ENCODE data around the gene PPP6C. TPM values are rescaled to one million over a fixed set of nuclear protein-coding genes. Genes with fewer than 3 reads are reported as not detected.
"Not testable (repeated sequence)": the region's sequence is repeated elsewhere in the genome, so short reads cannot be mapped to it uniquely, and the experiment has no call there.

PPP6C gene
- polyA plus RNA-seq (ENCODE audit: insufficient read length) = 61.9 TPM
- long read RNA-seq, donor 1, full-length matches to known transcripts = 27 of 27 reads
- long read RNA-seq, donor 1, partial matches to known transcripts = 0 of 27 reads
- long read RNA-seq, donor 1, other reads (novel, unspliced or antisense) = 0 of 27 reads
- long read RNA-seq, donor 2, full-length matches to known transcripts = 23 of 477 reads
- long read RNA-seq, donor 2, partial matches to known transcripts = 454 of 477 reads
- long read RNA-seq, donor 2, other reads (novel, unspliced or antisense) = 0 of 477 reads
- long read RNA-seq, donor 3, full-length matches to known transcripts = 17 of 17 reads
- long read RNA-seq, donor 3, partial matches to known transcripts = 0 of 17 reads
- long read RNA-seq, donor 3, other reads (novel, unspliced or antisense) = 0 of 17 reads
- long read RNA-seq, donor 4 = 0 reads
- long read RNA-seq, donor 5, full-length matches to known transcripts = 24 of 24 reads
- long read RNA-seq, donor 5, partial matches to known transcripts = 0 of 24 reads
- long read RNA-seq, donor 5, other reads (novel, unspliced or antisense) = 0 of 24 reads
- long read RNA-seq, donor 6, full-length matches to known transcripts = 18 of 18 reads
- long read RNA-seq, donor 6, partial matches to known transcripts = 0 of 18 reads
- long read RNA-seq, donor 6, other reads (novel, unspliced or antisense) = 0 of 18 reads
- long read RNA-seq, donor 7, full-length matches to known transcripts = 23 of 23 reads
- long read RNA-seq, donor 7, partial matches to known transcripts = 0 of 23 reads
- long read RNA-seq, donor 7, other reads (novel, unspliced or antisense) = 0 of 23 reads
- long read RNA-seq, donor 8, full-length matches to known transcripts = 13 of 13 reads
- long read RNA-seq, donor 8, partial matches to known transcripts = 0 of 13 reads
- long read RNA-seq, donor 8, other reads (novel, unspliced or antisense) = 0 of 13 reads

- DNase-seq = peak; percentile 94
Observed at GRCh38 chr9:125189361-125190289, at the start of gene PPP6C. Gene PPP6C (minus strand): TSS chr9:125189803. CDS start chr9:125189718, 85 bp downstream.

- DNase-seq = no peak
Observed at GRCh38 chr9:125238915-125239446, 49.4 kb upstream of the PPP6C start.

- DNase-seq = no peak
Observed at GRCh38 chr9:125238127-125238914, 48.7 kb upstream of the PPP6C start.

GRCh38 chr9:125236520-125237159 lies 47.0 kb upstream of the PPP6C start:
- DNase-seq = not testable (repeated sequence)

GRCh38 chr9:125235804-125236519 lies 46.4 kb upstream of the PPP6C start:
- DNase-seq = no peak

GRCh38 chr9:125234099-125234498 lies 44.5 kb upstream of the PPP6C start:
- DNase-seq = not testable (repeated sequence)

- no peak for DNase-seq
Observed at GRCh38 chr9:125233678-125234077, 44.1 kb upstream of the PPP6C start.

GRCh38 chr9:125227761-125228160 lies 38.2 kb upstream of the PPP6C start:
- no peak for DNase-seq

- not testable (repeated sequence) for DNase-seq
Observed at GRCh38 chr9:125224858-125225257, 35.3 kb upstream of the PPP6C start.

- no peak for DNase-seq
Observed at GRCh38 chr9:125218621-125219020, 29.0 kb upstream of the PPP6C start.

- DNase-seq = no peak
Observed at GRCh38 chr9:125214186-125214585, 24.6 kb upstream of the PPP6C start.

GRCh38 chr9:125204477-125204876 lies 14.9 kb upstream of the PPP6C start:
- DNase-seq = no peak

- no peak for DNase-seq
Observed at GRCh38 chr9:125202846-125203618, 13.4 kb upstream of the PPP6C start.

GRCh38 chr9:125200216-125201047 lies 10.8 kb upstream of the PPP6C start, which contains the start of gene RABEPK:
Gene RABEPK (plus strand): TSS chr9:125200542. CDS start chr9:125203014, 2,472 bp downstream.
- peak; percentile 94 for DNase-seq

- DNase-seq = not testable (repeated sequence)
Observed at GRCh38 chr9:125195591-125195990, 6.0 kb upstream of the PPP6C start.

GRCh38 chr9:125194466-125194865 lies 4.9 kb upstream of the PPP6C start:
- DNase-seq = not testable (repeated sequence)

GRCh38 chr9:125190361-125190801 lies 778 bp upstream of the PPP6C start:
- DNase-seq = peak; percentile 36

All from left kidney (tissue), 8 donors.